GM12878 (cell line): ENCODE results near the gene GMPPA.

Source experiments
- ASH2L ChIP-seq: fragments of 300-600, 200-600 bp; sonication (generic); IDR thresholded peaks from 2 replicates; pipeline ENCODE4 v1.6.1; 2017; ENCODE audit warnings: low read depth, mild to moderate bottlenecking, borderline replicate concordance
- BHLHE40 ChIP-seq, 2 experiments: fragments of 450-650 bp in 1 of 2; IDR thresholded peaks; 2 replicates each; pipeline ENCODE4 v1.6.1; 2011 to 2017; ENCODE audit warnings: low read depth in 2 of 2, borderline replicate concordance in 1 of 2, improper control_type of control experiment in 1 of 2, low read length in 1 of 2, mild to moderate bottlenecking in 1 of 2
- CHD4 ChIP-seq: fragments of 200-600 bp; sonication (generic); IDR thresholded peaks from 2 replicates; pipeline ENCODE4 v1.6.1; 2016; ENCODE audit warnings: mild to moderate bottlenecking
- EED ChIP-seq: sonication (generic); IDR thresholded peaks from 2 replicates; pipeline ENCODE4 v1.6.1; 2016; ENCODE audit warnings: antibody characterized with exemption, low read depth
- KAT2A ChIP-seq: conservative IDR thresholded peaks from 2 replicates; pipeline ENCODE4 v1.6.1; 2011; ENCODE audit warnings: low read depth, low read length; ENCODE audit not compliant: control insufficient read depth
- NFXL1 ChIP-seq: fragments of 450-650 bp; IDR thresholded peaks from 2 replicates; pipeline ENCODE4 v1.6.1; 2017; ENCODE audit warnings: antibody characterized with exemption, mild to moderate bottlenecking, borderline replicate concordance
- PBX3 ChIP-seq: IDR thresholded peaks from 2 replicates; pipeline ENCODE4 v1.6.1; 2011; ENCODE audit warnings: mild to moderate bottlenecking, low read depth, low read length, moderate library complexity; ENCODE audit not compliant: insufficient replicate concordance
- POLR2A ChIP-seq: IDR thresholded peaks from 2 replicates; pipeline ENCODE4 v1.6.1; 2011; ENCODE audit warnings: low read depth, mild to moderate bottlenecking, low read length
- POLR2AphosphoS2 ChIP-seq: IDR thresholded peaks from 2 replicates; pipeline ENCODE4 v1.6.1; 2011; ENCODE audit warnings: low read depth, mild to moderate bottlenecking, low read length, improper control_type of control experiment, moderate library complexity
- RCOR1 ChIP-seq: conservative IDR thresholded peaks from 2 replicates; pipeline ENCODE4 v1.6.1; 2012; ENCODE audit warnings: low read depth, low read length, improper control_type of control experiment
- RFX5 ChIP-seq: IDR thresholded peaks from 2 replicates; pipeline ENCODE4 v1.6.1; 2011; ENCODE audit warnings: low read depth, low read length, improper control_type of control experiment
- SIN3A ChIP-seq: IDR thresholded peaks from 2 replicates; pipeline ENCODE4 v1.6.1; 2012; ENCODE audit warnings: low read depth, low read length, improper control_type of control experiment
- SMC3 ChIP-seq: IDR thresholded peaks from 2 replicates; pipeline ENCODE4 v1.6.1; 2011; ENCODE audit warnings: low read length, improper control_type of control experiment, borderline replicate concordance
- TF ChIP-seq, protein P1 (sequence below), 3 experiments: IDR thresholded peaks in 2 of 3; conservative IDR thresholded peaks in 1 of 3; 2 replicates each; pipeline ENCODE4 v1.5.1; 2011; ENCODE audit warnings: low read depth in 3 of 3, low read length in 3 of 3, mild to moderate bottlenecking in 3 of 3, control low read depth in 2 of 3, moderate library complexity in 2 of 3, inconsistent platforms in 1 of 3, mixed read lengths in 1 of 3; ENCODE audit not compliant: control insufficient read depth in 2 of 3, insufficient read depth in 1 of 3; ENCODE audit errors: extremely low read depth in 1 of 3

- TF ChIP-seq BHLHE40 (IDR thresholded peaks at IDR 0.05; ENCODE audit: borderline replicate concordance in 1 of 2, low read depth in 2 of 2, low read length in 1 of 2) (no peak), POLR2AphosphoS2 (no peak), CHD4 (no peak), KAT2A (no peak), SIN3A (no peak), EED (no peak), RCOR1 (no peak), NFXL1 (no peak), POLR2A (no peak), RFX5 (no peak), PBX3 (no peak), SMC3 (no peak), ASH2L (no peak)
- TF ChIP-seq, protein P1, sequence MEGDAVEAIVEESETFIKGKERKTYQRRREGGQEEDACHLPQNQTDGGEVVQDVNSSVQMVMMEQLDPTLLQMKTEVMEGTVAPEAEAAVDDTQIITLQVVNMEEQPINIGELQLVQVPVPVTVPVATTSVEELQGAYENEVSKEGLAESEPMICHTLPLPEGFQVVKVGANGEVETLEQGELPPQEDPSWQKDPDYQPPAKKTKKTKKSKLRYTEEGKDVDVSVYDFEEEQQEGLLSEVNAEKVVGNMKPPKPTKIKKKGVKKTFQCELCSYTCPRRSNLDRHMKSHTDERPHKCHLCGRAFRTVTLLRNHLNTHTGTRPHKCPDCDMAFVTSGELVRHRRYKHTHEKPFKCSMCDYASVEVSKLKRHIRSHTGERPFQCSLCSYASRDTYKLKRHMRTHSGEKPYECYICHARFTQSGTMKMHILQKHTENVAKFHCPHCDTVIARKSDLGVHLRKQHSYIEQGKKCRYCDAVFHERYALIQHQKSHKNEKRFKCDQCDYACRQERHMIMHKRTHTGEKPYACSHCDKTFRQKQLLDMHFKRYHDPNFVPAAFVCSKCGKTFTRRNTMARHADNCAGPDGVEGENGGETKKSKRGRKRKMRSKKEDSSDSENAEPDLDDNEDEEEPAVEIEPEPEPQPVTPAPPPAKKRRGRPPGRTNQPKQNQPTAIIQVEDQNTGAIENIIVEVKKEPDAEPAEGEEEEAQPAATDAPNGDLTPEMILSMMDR (IDR thresholded peaks at IDR 0.05 in 2 of 3, conservative IDR thresholded peaks at IDR 0.05 in 1 of 3; ENCODE audit: control insufficient read depth in 2 of 3, extremely low read depth in 1 of 3, insufficient read depth in 1 of 3, low read depth in 3 of 3, low read length in 3 of 3), result no peak
These were observed 38.3 kb downstream of the GMPPA start for GRCh38 chr2:219536967-219537366.
